ENCODE data around the gene DMD. TPM values are rescaled to one million over a fixed set of nuclear protein-coding genes. Genes with fewer than 3 reads are reported as not detected.

DMD gene
- total and polyA plus RNA-seq, 2 of the 8 experiments (the other 6 are each of a cell fraction or from before 2014, with no cell fraction given), result 4.8 to 7.4 TPM

GRCh38 chrX:31704938-31705337, 1506.4 kb downstream of the DMD start:
- POLR2A ChIA-PET (ENCODE audit: partially characterized antibody), result no interaction called here
- Histone ChIP-seq H3K36me3 (ENCODE audit: control insufficient read depth in 2 of 4, insufficient read depth in 4 of 4, low read length in 3 of 4) (no peaks in the 10 kb centered on the region), H3K56ac (replicated peaks; ENCODE audit: insufficient read length, low read depth, low read length) (no peak overlapping the region), H3K27me3 (replicated peaks in 1 of 4; ENCODE audit: control insufficient read depth in 3 of 4, extremely low read depth in 1 of 4, insufficient read depth in 3 of 4, low read length in 3 of 4) (no peaks in the 10 kb centered on the region), H3K23ac (ENCODE audit: insufficient read length) (no peak overlapping the region), H2BK12ac (ENCODE audit: low read depth, low read length) (no peak overlapping the region), H3K14ac (ENCODE audit: insufficient read length) (no peak overlapping the region), H4K20me1 (replicated peaks in 1 of 2; ENCODE audit: control insufficient read depth in 1 of 2, insufficient read depth in 2 of 2, low read length in 2 of 2) (no peaks in the 10 kb centered on the region), H4K5ac (ENCODE audit: insufficient read length, low read depth, low read length) (no peak overlapping the region), H2AFZ (ENCODE audit: low read length) (no peak overlapping the region), H3K79me2 (ENCODE audit: control insufficient read depth in 1 of 2, insufficient read depth in 2 of 2, low read length in 2 of 2) (no peaks in the 10 kb centered on the region), H3K9ac (replicated peaks in 1 of 4; ENCODE audit: extremely low read depth in 1 of 4, low read depth in 3 of 4, low read length in 3 of 4) (no peak overlapping the region), H3K4me3 (ENCODE audit: extremely low read depth in 1 of 4, insufficient read depth in 2 of 4, low read depth in 3 of 4, low read length in 4 of 4) (no peak overlapping the region), H3K27ac (ENCODE audit: low read depth, low read length) (no peak overlapping the region), H2BK20ac (ENCODE audit: low read length) (no peak overlapping the region), H4K8ac (ENCODE audit: extremely low read depth, insufficient read depth, low read length) (no peak overlapping the region), H3K4me1 (replicated peaks in 1 of 4; ENCODE audit: control insufficient read depth in 3 of 4, insufficient read depth in 4 of 4, low read length in 3 of 4) (no peaks in the 10 kb centered on the region), H2BK5ac (ENCODE audit: low read depth, low read length) (no peak overlapping the region), H3K23me2 (ENCODE audit: low read depth, low read length) (no peaks in the 10 kb centered on the region), H4K91ac (replicated peaks; ENCODE audit: insufficient read length, low read length) (no peak overlapping the region), H2AK5ac (ENCODE audit: low read depth, low read length) (no peak overlapping the region), H3K4me2 (ENCODE audit: insufficient read depth in 1 of 2, low read depth in 2 of 2, low read length in 2 of 2) (no peak overlapping the region), H3K79me1 (ENCODE audit: low read depth, low read length) (no peaks in the 10 kb centered on the region), H2BK120ac (replicated peaks; ENCODE audit: low read depth, low read length) (no peak overlapping the region), H2BK15ac (ENCODE audit: low read length) (no peak overlapping the region), H3K9me3 (ENCODE audit: insufficient read depth in 2 of 2, low read depth in 1 of 2, low read length in 1 of 2) (no peaks in the 10 kb centered on the region), H3K18ac (ENCODE audit: extremely low read depth, low read length) (no peak overlapping the region), H3K4ac (replicated peaks; ENCODE audit: insufficient read length, low read depth, low read length) (no peak overlapping the region)
- WGBS, 2 experiments (ENCODE audit: extremely low coverage in 1 of 2, insufficient coverage in 1 of 2, insufficient read length in 1 of 2, insufficient replicate concordance in 2 of 2, low coverage in 1 of 2, low lambda C conversion rate in 2 of 2, missing lambda C conversion rate in 1 of 2), result 85% methylated on average over 2 of the region's 2 CpGs; no CpG with 5 or more reads in 1 of the 2 experiments
- CTCF ChIA-PET (ENCODE audit: partially characterized antibody), result no interaction called here
- no peak for TF ChIP-seq EZH2 (IDR thresholded peaks at IDR 0.05; ENCODE audit: low read depth, low read length, severe bottlenecking)
- no peak for TF ChIP-seq GTF2F1 (IDR thresholded peaks at IDR 0.05; ENCODE audit: borderline replicate concordance, low read depth, low read length)
- TF ChIP-seq SIRT6 (IDR thresholded peaks at IDR 0.05; ENCODE audit: low read length), result no peak
- TF ChIP-seq HDAC6 (IDR thresholded peaks at IDR 0.05; ENCODE audit: low read depth, low read length), result no peak
- TF ChIP-seq YY1 (IDR thresholded peaks at IDR 0.05; ENCODE audit: low read depth, low read length), result no peak
- TF ChIP-seq POLR2A (IDR thresholded peaks at IDR 0.05; ENCODE audit: control extremely low read depth in 1 of 2, low read depth in 2 of 2, low read length in 2 of 2), result no peak
- TF ChIP-seq KDM5A (IDR thresholded peaks at IDR 0.05; ENCODE audit: low read length), result no peak
- TF ChIP-seq TCF12 (IDR thresholded peaks at IDR 0.05; ENCODE audit: low read depth, low read length), result no peak
- TF ChIP-seq BRCA1 (IDR thresholded peaks at IDR 0.05; ENCODE audit: low read depth, low read length), result no peak
- TF ChIP-seq RFX5 (IDR thresholded peaks at IDR 0.05; ENCODE audit: borderline replicate concordance, low read depth, low read length), result no peak
- FAIRE-seq, result no peak
- DNase-seq (ENCODE audit: low read depth in 1 of 2, low spot score in 2 of 2), result no peak

Measured in H1 (cell line).